Stimulated activated CD4-positive, alpha-beta T cell treated with anti-CD3 and anti-CD28 coated beads, TNF-alpha, amount 100 ng/mL, for 24 hours (primary cell): ENCODE data around the gene GATA5.
"Not testable (repeated sequence)": the region's sequence is repeated elsewhere in the genome, so short reads cannot be mapped to it uniquely, and the experiment has no call there.

Source experiments
- DNase-seq, 3 experiments: peaks; one replicate each; pipeline ENCODE4 v3.0.0-alpha.2; 2020; ENCODE audit warnings: low read depth in 3 of 3

Gene GATA5

DNA sequence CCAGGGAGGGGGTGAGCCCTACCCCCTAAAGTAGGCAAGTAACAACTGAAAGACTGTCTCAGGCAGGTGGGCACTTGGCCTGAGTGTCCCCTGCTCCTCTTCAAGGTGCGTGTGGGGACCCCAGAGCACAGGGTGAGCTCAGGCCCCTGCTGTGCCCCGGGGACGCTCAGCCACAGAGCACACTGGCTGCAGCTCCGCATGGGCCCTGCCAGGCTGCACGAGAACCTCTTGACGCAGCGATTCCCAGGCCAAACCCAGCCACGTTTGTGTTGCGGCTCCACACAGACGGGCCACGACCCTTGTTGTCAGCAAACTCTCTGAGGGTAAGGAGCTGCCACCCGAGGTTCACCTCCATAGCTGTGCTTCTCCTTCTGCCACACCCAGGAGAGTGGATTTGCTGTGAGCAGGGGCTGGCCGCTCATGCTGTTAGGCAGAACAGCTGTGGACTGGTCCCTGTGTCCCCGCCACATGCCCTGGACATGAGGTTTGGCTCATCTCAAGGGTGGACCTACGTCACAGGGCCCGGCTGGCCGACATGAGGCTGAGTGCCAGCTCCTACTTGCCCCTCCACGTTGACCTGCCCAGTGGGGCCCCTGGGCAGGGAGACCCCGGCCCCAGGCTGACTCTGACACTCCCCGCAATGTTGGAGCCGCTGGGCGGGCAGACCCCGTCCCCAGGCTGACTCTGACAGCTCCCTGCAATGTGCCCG lies 29.7 kb upstream of the GATA5 start:
- DNase-seq, result no peak

DNA sequence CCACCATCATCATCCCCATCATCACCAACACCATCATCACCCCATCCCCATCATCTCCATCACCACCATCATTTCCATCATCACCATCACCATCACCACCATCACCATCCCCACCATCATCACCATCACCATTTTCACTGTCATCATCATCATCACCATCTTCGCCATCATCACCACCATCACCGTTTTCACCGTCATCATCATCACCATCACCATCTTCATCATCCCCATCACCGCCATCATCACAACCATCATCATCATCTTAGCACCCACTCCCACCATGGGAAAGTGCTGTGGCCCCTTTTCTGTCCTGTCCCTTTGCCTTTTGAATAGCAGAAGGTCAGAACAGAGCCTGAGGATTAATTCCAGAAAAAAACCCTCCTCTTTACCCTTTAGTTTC lies 28.5 kb upstream of the GATA5 start:
- DNase-seq, result no peak

DNA sequence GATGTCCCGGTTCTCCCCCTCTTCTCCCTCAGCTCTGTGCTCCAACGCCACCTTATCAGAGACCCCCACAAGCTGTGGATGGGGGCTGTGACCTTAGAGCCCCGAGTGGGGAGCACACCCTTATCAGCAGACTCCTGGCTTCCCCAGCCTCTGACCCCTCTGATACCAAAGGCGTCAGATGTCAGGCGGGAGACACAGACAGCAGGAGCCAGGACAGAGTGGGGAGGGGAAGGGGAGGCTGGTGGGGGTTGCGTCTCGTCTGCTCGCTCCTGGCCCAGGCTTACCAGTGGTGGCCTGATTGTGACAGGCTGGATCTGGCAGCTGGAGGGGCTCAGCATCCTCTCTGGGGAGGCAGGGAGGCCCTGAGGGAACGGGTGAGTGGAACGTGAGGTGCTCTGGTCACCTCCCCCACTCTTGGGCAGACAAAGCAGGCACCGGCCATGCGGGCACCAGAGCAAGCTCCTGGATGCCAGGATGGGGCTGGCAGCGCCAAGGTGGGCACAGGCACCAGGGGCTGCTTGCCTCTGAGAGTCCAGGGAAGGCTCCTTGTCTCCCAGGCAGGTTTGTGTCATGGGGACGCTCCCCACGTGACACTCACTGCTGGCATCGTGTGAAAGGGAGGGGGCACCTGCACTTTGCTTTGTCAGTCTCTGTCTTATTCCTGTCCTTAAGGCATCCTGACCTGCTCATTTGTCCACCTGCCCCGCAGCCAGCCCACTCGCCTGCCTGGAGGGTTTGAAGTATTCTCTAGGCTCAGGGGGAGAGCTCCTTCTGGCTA lies 27.8 kb upstream of the GATA5 start:
- DNase-seq, result no peak

DNA sequence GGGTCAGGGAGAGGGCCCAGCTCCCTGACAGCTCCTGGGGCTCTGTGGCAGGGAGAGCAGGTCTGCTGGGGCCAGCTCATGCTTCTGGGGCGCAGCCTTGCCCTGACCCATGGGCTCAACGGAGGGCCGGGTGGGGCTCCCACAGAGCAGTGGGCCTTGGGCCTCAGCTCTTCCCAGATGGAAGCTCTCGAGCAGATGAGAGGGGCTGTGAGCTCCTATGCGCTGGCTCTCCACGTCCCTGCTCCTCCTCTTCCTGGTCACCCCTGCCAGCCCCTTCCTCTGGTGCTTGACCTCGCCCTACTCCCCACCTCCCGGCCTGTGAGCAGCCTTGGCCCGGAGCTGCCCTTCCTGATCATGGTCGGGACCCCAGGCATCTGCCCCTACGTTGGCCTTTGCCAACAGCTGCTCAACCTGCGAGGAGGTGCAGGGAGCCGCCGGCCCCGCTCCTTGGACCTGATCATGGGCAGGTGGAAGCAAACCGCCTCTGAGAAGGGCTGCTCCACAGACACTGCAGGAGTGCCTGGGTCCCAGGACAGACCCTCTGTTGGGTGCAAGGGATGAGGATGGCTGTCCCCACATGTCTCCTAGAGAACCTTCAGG lies 26.8 kb upstream of the GATA5 start:
- no peak for DNase-seq

DNA sequence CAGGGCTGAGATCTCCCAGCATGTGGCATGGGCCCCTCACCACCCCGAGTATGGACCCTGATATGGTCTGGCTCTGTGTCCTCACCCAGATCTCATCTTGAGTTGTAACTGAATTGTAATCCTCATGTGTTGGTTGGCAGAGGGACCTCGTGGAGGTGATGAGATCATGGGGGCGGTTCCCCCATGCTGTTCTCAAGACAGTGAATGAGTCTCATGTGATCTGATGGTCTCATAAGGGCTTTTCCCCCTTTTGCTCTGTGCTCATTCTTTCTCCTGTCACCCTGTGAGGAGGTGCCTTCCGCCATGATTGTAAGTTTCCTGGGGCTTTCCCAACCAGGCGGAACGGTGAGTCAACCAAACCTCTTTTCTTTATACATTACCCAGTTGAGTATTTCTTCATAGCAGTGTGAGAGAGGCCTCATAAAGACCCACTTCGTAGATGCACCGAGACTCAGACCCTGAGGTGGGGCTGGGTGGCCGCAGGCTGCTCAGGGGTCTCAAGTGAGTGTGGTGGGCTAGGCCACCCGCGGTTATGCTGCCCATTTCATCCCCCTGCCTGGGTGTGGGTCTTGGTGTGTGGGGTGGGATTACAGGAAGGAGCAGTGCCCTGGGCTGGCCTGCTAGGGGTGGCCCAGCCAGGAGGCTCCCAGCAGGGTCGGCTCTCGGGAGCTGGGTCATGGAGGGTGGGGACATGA lies 26.2 kb upstream of the GATA5 start:
- DNase-seq, result peak; percentile 48 to 73 (median 69)

DNA sequence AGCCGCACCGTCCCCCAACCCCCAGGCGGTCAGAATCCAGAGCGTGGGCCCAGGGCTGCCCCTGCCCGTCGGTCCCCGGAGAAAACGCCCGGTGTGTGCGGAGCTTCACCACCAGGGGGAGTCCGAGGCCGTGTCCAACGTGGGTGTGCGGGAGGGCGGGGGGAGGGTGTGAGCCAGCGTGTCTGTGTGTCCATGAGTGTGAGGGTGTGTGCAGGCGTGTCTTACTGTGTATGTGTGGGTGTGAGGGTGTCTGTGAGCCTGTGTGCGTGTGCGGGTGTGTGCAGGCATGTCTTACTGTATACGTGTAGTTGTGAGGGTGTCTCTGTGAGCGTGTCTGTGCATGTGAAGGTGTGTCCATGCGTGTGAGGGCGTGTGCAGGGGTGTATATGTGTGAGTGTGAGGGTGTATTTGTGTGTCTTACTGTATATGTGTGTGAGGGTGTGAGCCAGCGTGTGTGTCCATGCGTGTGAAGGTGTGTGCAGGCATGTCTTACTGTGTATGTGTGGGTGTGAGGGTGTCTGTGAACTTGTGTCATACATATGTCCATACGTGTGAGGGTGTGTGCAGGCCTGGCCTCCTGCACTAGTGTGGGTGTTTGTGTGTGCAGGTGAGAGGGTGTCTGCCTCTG lies 24.6 kb upstream of the GATA5 start:
- peak; percentile 69 to 77 (median 72) for DNase-seq

DNA sequence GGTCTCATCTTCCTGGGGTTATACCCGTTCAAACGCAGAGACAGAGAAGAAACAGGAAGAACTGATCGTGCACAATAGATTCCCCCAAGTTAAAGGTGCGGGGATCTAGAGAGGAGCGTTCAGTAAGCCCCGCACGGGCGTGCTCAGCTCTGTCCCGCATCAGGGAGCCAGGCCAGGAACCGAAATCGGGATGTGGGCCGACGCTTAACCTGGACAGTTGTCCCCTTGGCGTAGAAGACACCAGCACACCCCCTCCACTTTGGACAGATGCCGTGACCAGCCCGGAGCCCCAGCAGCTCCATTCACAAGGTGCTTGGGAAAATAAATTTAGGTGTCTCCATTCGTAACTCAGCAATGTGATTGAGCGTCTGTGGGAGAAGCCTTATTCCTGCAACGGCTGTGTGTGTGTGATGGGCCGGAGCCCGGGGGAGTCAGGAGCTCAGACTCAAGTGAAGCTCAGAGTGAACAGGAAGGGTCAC lies 24.0 kb upstream of the GATA5 start:
- no peak for DNase-seq

DNA sequence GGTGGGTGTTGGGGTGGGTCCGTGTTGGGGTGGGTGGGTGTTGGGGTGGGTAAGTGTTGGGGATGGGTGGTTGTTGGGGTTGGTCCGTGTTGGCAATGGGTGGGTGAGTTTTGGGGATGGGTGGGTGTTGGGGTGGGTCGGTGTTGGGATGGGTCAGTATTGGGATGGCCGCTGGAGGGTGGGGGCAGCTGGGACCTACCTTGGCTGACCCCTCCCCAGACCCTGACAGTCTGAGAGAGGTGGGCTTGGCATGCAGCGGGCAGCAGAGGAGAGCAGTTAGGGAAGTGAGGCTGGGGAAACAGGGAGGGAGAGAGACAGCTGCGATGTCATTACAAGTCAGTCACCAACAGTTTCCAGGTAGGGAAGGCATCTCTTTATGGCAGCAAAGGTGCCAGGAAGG lies 23.1 kb upstream of the GATA5 start:
- no peak for DNase-seq

DNA sequence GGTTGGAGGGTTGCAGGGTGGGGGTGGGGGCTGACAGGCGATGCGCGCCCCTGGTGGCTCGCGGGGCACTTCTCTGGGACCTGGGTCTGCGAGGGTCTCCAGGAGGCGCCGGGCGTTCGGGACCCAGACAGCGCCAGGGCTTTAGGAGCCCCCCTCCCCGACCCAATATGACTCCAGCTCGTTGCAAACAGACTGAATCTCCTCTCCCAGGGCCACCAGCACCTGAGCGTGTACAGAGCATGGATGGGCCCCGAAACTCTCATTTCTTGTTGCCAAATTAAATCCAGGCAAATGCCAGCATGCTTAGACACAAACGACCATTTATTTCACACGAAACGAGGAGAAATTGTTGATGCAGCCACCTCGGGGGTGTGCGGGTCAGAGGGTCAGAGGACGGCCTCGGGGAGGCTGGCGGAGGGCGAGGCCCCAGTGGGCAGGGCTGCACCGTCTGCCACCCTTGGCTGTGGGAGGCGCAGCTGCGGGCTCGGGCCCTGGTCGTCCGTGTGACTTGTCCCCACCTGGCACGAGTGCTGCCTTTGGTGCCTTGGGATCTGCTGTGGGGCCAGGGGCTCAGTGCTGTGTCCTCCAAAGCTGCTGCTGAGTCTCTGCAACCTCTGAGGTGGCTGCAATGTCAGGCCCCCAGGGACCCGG lies 20.9 kb upstream of the GATA5 start:
- DNase-seq, result peak in 1 of 3 experiments; percentile 31

DNA sequence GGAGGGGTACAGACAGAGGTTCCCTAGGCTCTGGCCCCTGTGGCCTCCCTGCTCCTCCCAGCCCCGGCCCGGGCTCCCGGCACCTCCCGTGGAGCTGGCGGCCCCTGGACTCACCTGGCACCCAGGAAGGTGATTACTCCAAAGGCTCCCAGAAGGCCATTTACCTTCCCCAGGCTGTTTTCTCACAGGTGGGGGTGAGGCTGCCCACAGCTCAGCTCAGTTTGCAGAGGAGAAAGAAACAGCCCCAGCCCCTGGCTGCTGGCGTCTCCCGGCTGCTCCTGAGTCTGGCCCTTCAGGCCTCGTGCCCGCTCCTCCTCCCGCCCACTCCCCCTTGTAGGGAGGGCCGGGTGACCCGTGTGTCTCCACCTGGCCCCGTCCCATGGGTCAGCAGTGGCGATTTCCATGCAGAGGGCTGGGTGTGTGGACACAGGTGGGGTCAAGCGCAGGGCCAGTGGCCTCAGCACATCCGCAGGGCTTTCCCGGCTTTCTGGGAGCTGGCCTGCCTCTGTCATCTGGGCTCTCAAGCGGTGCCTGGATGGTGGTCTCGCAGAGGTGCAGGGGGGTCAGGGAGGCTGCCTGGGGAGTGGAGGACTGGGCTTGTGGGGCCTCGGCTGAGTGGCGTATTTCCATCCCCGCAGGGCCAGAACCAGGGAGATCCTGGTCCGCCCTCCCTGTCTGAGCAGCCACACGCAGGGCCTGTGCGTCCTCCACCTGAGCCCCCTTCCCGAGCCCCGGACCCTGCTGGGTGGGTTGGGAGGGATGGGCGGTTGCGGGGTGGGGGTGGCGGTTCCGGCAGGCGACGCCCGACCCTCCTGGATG lies 20.2 kb upstream of the GATA5 start:
- no peak for DNase-seq

DNA sequence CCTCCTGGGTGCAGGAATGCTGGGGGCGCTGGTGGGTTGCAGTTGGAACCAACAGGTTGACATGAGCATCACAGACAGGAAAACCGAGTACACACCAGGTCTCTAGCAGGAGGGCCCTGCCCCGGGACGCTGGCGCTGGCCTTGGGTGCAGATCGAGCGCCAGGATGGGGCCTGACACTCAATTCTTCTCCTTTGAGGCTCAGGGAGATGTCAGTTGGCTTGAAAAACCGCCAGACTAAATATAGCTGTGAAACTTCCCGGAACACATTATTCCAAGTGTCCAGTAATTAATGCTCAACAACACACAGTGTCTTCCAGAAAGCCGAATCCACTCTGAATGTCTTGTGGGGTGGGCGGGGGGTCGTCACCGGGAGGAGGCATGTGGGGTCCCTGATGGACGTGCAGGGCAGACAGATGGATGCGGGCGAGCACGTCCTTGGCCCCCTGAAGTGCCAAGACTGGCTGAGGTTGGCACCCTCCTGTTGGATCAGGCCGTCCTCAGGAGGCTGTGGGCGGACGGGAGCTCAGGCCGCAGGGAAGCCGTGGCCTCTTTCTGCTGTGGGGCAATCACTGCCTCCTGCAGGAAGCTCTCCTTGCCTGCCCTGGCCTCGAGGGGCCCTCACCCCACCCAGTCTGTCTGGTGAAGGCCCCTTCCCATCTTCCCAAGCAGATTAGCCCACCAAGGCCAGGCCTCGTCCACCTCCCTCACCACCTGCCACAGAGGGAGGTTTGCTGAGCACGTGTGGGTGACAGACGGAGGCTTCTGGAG lies 19.4 kb upstream of the GATA5 start:
- no peak for DNase-seq

DNA sequence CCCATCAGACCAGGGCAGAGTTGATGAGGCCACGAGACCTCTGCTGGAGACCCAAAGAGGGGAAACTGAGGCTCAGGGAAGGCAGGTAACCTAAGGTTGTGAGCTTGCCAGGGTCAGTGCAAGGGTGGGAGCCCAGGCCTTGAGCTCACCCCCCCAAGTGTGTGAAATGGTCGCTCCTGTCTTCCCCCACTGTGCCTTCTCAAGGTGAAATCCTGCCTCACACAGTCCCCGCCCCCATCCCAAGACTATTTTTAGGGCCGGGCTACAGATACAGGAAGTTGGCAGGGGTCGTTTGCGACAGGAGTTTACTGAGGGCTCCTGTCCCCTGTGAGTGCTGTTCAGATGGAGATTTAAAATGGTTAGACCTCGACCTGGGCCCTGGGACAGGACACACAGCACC lies 18.7 kb upstream of the GATA5 start:
- no peak for DNase-seq

DNA sequence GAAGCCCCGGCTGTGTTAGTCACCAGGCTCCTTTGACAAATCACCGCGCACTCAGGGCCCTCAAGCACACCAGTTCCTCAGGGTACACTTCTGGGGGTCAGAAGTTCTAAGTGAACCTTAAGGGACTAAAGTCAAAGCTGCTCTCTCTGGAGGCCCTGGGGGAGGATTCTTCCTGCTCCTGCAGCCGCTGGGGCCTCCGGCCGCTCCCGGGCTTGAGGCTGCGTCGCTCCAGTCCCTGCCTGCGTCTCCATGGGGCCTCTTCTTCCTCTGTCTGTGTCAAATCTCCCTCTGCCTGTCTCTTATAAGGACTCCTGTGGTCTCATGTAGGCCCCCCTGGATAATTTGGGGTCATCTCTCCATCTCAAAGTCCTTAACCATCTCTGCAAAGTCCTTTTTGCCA lies 18.1 kb upstream of the GATA5 start:
- DNase-seq, result no peak

DNA sequence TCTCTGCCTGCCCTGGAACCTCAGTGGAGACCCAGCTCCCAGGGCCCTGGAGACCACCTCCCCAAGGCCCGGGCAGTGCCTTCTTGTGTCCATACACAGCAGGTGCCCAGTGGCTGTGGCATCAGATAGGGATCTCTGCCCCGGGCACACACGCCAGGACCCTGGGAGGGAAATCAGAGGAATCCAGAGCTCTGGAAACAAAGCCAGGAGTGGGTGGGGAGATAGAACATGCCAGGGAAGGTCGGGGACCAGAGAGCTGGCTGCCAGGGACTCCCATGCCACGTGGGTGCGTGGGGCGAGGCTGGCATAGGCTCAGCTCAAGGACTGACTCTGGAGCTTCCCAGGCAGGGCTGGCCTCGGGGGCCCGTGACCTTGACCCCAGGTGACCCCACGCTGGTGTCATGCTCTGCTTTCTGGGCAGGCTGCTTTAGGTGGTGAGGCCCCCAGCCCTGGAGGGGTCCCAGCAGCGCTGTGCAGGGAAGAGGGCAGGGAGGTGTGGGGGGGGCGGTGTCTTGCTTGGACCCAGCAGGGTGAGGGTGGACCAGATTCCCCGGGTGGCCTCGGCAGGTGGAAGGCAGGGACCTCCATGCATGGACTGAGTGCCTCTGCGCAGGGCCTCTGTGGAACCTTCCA lies 17.6 kb upstream of the GATA5 start:
- no peak for DNase-seq

DNA sequence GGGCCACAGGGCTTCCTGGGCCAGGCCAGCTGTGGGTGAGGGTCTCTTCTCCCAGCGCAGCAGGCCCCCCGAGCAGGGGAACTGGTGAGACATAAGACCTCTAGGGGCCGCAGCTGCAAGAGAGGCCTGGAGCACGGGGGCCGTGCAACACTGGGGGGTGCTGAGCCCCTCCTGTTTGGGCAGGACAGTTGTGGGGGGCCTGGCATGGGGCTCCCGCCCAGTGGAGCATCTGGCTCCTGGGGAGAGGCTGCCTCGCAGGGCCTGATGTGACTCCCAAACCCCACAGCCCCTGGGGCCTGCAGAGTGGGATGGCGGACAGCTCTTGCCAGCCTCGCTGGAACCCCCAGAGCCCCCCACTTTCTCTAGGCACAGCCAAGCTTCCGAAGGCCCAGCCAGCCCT lies 16.9 kb upstream of the GATA5 start:
- DNase-seq, result no peak

DNA sequence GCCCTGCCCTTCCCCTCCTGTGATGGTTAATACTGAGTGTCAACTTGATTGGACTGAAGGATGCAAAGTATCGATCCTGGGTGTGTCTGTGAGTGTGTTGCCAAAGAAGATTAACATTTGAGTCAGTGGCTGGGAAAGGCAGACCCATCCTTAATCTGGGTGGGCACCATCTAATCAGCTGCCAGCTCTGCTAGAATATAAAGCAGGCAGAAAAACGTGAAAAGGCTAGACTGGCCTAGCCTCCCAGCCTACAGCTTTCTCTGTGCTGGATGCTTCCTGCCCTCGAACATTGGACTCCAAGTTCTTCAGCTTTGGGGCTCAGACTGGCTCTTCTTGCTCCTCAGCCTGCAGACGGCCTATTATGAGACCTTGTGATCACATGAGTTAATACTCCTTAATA lies 15.0 kb upstream of the GATA5 start:
- DNase-seq, result not testable (repeated sequence)

DNA sequence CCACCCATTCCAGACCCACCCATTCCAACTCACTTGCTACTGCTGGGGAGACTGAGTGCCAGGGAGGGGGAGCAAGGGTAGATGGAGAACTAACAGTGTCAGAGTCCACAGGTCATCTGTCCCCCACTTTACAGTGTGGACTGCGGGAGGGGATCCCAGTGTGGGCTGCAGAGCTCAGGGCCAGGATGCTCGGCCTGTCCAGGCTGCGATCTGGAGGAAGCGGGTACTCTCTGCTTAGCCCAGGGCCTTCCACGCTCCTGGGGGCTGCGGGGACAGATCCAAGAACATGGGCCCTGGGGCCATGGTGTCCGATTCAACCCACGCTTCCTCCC lies 14.1 kb upstream of the GATA5 start:
- DNase-seq, result no peak

DNA sequence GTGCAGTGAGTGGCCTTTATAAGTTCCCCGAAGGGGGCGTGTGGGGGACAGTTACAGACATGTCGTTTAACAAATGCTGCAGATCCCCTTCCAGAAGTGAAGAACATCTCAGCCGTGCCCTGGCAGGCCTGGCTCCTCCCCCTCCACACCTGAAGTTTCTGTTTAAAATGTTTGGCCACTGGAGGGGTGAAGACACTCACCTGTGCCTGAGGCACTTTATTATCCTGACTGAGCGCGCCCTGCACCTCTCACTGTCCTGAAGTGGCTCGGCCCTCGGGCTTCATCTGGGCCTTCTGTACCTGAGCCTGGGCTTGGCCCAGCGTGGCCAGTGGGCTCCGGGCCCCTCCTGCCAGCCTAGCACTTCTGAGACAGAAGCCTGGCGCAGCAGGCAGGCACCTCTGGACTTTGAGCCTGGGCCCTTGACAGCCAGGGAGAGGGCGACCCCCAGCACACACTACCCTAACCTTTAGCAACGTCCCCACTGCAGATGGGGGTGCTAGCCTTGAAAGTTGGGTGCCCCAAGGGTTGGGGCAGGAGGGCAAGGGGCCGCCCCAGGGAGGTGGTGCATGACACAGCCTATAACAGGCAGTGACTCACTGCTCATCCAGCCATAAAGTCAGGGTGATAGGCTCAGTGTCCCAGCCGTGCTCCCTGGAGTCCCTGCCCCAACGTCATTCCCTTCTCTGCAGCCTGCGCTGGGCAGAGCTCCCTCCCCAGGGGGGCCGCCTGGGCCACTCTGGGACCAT lies 13.6 kb upstream of the GATA5 start:
- no peak for DNase-seq

DNA sequence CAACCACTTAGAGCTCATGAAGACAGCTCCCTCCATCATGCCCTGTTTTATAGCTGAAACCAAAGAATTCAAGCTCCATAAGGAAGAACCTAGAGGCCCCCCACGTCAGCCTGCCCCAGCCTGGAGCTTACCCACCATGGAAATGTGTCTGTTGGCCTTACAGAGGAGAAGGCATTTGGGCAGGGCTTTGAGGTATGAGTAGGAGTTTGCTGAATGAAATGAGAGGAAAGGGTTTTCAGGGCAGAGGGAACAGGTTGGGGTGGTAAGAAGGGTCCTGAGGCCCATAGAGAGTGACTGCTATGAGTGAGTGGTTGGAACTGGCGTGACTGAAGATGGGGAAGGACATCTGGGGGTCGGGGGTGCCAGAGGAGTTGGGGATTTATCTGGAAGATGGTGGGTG lies 12.7 kb upstream of the GATA5 start:
- DNase-seq, result no peak
